Naive thymus-derived CD8-positive, alpha-beta T cell (primary cell): ENCODE measurements around the gene LSM14B. TPM values are rescaled to one million over a fixed set of nuclear protein-coding genes. Genes with fewer than 3 reads are reported as not detected.

Experiments
- ATAC-seq, 2 donors: fragments of 150-1000 bp; cut with Tn5 transposase in 1 of 2; sonication (Bioruptor Pico), chemical (Tn5 transposase) in 1 of 2; 1 replicate in 1 of 2; 2 replicates in 1 of 2; pipeline ENCODE4 v1.10.0; 2021; ENCODE audit warnings: mild to moderate bottlenecking in 2 of 2, moderate library complexity in 2 of 2
- POLR2A ChIA-PET: fragments of 350-600 bp; sonication (Branson Sonifier 250); formaldehyde crosslinking; loops from one replicate; lab custom pipeline; 2021; ENCODE audit warnings: antibody characterized with exemption; lab: Charles Lee
- DNase-seq, 10 donors: peaks; one replicate each; pipeline versions ENCODE4 v3.0.0 to v3.0.0-alpha.2; 2020 to 2022
- H3K27ac Mint-ChIP-seq, 10 donors: one replicate each; pipeline ENCODE4 v1.8.0; 2020 to 2022; ENCODE audit warnings: mild to moderate bottlenecking in 10 of 10, mixed read lengths in 10 of 10, moderate library complexity in 4 of 10, inconsistent platforms in 1 of 10
- H3K27me3 Mint-ChIP-seq, 5 donors: one replicate each; pipeline ENCODE4 v1.8.0; 2021 to 2022; ENCODE audit warnings: mixed read lengths in 5 of 5
- H3K36me3 Mint-ChIP-seq, 3 donors: one replicate each; pipeline ENCODE4 v1.8.0; 2020 to 2022; ENCODE audit warnings: mixed read lengths in 3 of 3, mild to moderate bottlenecking in 2 of 3, inconsistent platforms in 1 of 3
- H3K4me1 Mint-ChIP-seq, 4 donors: one replicate each; pipeline ENCODE4 v1.8.0; 2021 to 2022; ENCODE audit warnings: mixed read lengths in 4 of 4
- H3K4me3 Mint-ChIP-seq, 10 donors: one replicate each; pipeline ENCODE4 v1.8.0; 2020 to 2022; ENCODE audit warnings: mild to moderate bottlenecking in 10 of 10, mixed read lengths in 10 of 10, moderate library complexity in 6 of 10, inconsistent platforms in 1 of 10
- H3K9me3 Mint-ChIP-seq, 9 donors: one replicate each; pipeline ENCODE4 v1.8.0; 2020 to 2022; ENCODE audit warnings: mixed read lengths in 9 of 9, mild to moderate bottlenecking in 3 of 9, inconsistent platforms in 1 of 9, moderate library complexity in 1 of 9
- polyA plus RNA-seq, 3 donors: library from polyadenylated mRNA; unstranded; fragments of 300-500 nt; fragmentation: Illumina TruSeq; gene quantifications; one replicate each; pipeline ENCODE4 v1.2.3, GENCODE V29; 2021
- total RNA-seq, 8 experiments: library from RNA in 2 of 8; stranded (reverse) in 2 of 8; gene quantifications; one replicate each; pipeline ENCODE4 v1.2.3 and lab custom pipeline; 2021 to 2026

LSM14B gene
- total and polyA plus RNA-seq, 5 experiments from 2014 or later: 1.5 to 55.8 (median 2.4) TPM

DNA sequence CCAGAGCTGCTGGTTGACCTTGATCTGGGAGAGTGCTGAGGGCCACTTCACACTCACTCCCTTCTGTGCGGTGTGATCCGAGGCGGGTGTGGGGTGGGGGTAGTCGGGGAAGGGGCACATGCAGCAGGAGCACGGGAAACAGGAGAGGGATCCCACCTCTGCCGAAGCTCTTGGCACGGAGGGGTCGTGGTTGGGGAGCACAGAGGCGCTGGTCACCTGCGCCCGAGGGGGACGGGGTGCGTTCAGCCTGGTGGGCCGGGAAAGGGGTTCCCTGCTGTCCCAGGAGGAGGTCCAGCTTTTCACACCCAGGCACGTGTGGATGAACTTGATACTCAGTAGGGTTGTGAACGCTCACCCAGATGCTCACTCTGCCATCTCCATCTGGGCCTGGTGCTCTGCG, 38.6 kb downstream of the LSM14B start:
- Mint-ChIP-seq H3K9me3 (no peaks in the 10 kb centered on the region), H3K4me1 (peaks cover 6 to 15% (median 13%) of the 10 kb centered on the region in 4 donors), H3K36me3 (peaks cover 0 to 24% (median 6%) of the 10 kb centered on the region in 3 donors), H3K27ac (no peak overlapping the region), H3K4me3 (no peak overlapping the region), H3K27me3 (no peaks in the 10 kb centered on the region)
- POLR2A ChIA-PET: no interaction called here
- DNase-seq (no peak), ATAC-seq (no peak)

DNA sequence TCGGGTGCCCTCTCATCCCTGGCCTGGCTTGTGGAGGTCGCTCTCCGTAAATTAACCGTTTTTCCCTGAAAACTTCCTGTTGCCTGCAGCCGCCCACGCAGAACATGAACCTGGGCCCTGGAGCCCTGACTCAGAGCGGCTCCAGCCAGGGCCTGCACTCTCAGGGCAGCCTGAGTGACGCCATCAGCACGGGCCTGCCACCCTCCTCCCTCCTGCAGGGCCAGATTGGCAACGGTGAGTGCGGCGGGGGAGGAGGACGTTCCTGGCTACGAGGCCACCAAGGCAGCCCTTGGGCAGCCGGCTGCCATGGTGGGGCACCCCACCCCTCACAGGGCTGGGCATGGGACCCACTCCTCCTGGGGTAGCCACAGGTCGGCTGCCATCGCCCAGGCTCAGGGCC, 39.1 kb downstream of the LSM14B start:
- Mint-ChIP-seq H3K4me3 (no peak overlapping the region), H3K36me3 (peaks cover 2 to 29% (median 6%) of the 10 kb centered on the region in 3 donors), H3K9me3 (no peaks in the 10 kb centered on the region), H3K4me1 (peaks cover 2 to 11% (median 8%) of the 10 kb centered on the region in 4 donors), H3K27ac (no peak overlapping the region), H3K27me3 (no peaks in the 10 kb centered on the region)
- ATAC-seq: no peak
- DNase-seq: no peak
- POLR2A ChIA-PET: no interaction called here

DNA sequence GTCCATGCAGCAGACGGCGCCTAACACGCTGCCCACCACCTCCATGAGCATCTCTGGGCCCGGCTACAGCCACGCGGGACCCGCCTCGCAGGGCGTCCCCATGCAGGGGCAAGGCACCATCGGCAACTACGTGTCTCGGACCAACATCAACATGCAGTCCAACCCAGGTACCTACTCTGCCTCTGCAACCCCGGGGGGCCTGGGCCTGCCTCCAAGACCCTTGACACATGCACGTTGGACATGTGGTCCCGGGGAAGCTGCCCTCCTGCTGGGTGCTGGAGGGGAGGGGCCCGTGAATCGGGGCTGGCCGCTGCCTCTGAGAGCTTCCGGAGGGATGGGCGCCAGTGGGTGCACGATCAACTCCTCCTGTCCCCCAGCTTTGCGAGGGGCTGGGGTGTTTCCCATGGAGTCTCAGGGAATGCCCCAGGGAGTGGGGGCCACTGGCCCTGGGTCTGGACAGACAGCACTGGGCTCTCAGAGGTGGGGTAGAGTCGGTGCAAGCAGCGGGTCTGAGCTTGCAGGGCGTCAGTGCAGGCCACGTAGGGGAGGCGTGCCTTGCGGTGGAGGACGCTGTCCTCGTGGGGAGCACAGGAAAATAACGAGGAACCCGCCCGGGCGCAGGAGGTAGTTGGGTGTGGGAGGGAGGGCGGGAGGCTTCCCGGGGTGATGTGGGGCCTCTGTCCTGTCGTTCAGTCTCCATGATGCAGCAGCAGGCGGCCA, 40.6 kb downstream of the LSM14B start:
- H3K27me3 Mint-ChIP-seq: no peaks in the 10 kb centered on the region
- H3K9me3 Mint-ChIP-seq: no peaks in the 10 kb centered on the region
- POLR2A ChIA-PET: no interaction called here
- ATAC-seq: no peak
- no peak overlapping the region for H3K4me3 Mint-ChIP-seq
- H3K36me3 Mint-ChIP-seq: peaks cover 4 to 32% (median 7%) of the 10 kb centered on the region in 3 donors
- H3K4me1 Mint-ChIP-seq: peaks cover 0 to 5% (median 2%) of the 10 kb centered on the region in 4 donors
- H3K27ac Mint-ChIP-seq: peak overlapping the region in 1 of 10 donors; percentile 59
- DNase-seq: no peak

DNA sequence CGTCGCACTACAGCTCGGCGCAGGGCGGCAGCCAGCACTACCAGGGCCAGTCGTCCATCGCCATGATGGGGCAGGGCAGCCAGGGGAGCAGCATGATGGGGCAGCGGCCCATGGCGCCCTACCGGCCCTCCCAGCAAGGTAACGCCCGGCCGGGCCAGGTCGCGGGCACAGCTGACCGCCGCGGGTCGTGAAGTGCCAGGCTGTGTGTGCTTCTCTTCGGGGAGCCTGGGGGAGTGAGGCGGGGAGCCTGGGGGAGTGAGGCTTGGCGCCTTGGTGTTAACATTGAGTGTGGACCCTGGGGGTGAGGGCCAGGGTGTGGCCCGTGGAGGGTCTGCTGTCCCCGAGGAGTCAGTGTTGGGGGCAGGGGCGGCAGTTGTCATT, 41.2 kb downstream of the LSM14B start:
- ATAC-seq: no peak
- Mint-ChIP-seq H3K27ac (no peak overlapping the region), H3K4me1 (peaks cover 0 to 5% (median 2%) of the 10 kb centered on the region in 4 donors), H3K9me3 (no peaks in the 10 kb centered on the region), H3K27me3 (no peaks in the 10 kb centered on the region), H3K4me3 (no peak overlapping the region), H3K36me3 (peaks cover 4 to 36% (median 7%) of the 10 kb centered on the region in 3 donors)
- DNase-seq: no peak
- POLR2A ChIA-PET: no interaction called here

DNA sequence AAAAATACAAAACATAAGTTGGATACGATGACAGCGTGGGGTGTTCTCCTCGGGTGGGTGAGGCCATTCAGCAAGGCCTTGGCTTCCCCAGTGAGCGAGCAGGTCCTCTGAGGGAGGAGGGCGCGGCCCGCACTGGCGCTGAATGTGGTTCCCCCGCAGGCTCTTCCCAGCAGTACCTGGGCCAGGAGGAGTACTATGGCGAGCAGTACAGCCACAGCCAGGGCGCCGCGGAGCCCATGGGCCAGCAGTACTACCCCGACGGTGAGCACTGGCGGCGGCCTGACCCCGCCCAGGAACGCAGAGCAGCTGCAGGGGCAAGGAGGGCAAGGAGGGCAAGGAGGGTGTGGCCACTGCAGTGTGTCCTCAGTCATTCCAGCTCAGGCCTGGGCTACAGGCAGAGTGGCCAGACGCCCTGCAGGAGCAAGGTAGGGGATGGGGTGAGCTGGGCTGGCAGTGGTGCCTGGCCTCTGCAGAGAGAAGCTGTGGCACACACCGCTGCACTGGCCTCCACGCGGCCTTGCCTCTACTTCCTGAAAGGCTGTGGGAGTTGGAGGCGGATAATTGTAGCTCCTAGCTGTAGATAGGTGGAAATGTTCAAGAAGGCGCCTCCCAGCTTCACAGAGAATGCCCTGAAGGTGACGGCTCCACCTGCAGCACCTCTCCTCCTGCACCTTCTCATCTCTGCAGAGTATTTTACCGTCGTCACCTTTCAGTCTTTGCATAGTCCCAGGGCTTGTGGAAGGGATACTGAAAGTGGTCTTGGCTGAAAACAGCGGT, 41.9 kb downstream of the LSM14B start:
- Mint-ChIP-seq H3K9me3 (no peaks in the 10 kb centered on the region), H3K27ac (peak overlapping the region in 1 of 10 donors; percentile 48), H3K27me3 (no peaks in the 10 kb centered on the region), H3K4me1 (peaks cover 0 to 5% (median 2%) of the 10 kb centered on the region in 4 donors), H3K36me3 (peaks cover 4 to 36% (median 7%) of the 10 kb centered on the region in 3 donors), H3K4me3 (no peak overlapping the region)
- POLR2A ChIA-PET: no interaction called here
- DNase-seq (no peak), ATAC-seq (no peak)

DNA sequence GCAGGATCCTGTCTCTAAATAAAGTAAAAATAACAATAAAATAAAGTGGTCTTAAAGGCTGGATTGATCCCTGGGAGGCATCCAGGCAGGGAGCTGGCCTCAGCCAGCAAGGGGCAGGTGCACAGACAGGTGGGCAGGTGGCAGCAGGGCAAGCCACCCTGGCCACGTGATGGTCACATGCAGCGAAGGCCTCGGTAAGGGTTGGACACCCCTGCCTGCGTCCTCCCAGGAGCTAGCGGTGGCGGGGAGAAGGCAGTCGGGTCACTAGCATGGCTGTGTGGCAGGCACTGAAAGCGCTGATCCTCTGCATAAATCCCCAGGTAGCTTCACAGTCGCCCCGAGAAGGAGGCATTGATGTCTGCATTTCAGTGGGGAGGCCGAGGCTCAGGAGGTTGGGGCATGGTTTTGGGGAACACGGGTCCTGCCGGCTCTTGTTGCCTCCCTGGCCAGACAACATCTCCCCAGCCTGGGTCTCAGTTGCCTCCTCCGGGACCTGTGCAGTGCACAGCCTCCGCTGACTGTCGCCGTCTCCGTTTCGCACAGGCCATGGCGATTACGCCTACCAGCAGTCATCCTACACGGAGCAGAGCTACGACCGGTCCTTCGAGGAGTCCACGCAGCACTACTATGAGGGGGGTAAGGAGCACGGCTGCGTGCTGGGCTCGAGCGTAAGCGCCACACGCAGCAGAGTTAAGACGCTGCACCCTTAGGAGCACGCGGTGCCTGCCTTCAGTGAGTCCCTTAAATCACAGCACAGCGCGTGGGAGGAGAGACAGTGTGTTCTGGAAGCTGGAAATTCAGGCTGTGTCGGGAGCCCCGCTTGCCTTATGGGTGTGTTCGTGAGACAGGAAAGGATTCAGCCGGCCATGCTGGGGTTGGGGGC, 42.8 kb downstream of the LSM14B start:
- no peaks in the 10 kb centered on the region for H3K27me3 Mint-ChIP-seq
- H3K9me3 Mint-ChIP-seq: no peaks in the 10 kb centered on the region
- peaks cover 4 to 32% (median 7%) of the 10 kb centered on the region in 3 donors for H3K36me3 Mint-ChIP-seq
- no peak overlapping the region for H3K4me3 Mint-ChIP-seq
- H3K4me1 Mint-ChIP-seq: no peaks in the 10 kb centered on the region
- no peak for DNase-seq
- H3K27ac Mint-ChIP-seq: peak overlapping the region in 1 of 10 donors; percentile 47
- POLR2A ChIA-PET: no interaction called here
- no peak for ATAC-seq

DNA sequence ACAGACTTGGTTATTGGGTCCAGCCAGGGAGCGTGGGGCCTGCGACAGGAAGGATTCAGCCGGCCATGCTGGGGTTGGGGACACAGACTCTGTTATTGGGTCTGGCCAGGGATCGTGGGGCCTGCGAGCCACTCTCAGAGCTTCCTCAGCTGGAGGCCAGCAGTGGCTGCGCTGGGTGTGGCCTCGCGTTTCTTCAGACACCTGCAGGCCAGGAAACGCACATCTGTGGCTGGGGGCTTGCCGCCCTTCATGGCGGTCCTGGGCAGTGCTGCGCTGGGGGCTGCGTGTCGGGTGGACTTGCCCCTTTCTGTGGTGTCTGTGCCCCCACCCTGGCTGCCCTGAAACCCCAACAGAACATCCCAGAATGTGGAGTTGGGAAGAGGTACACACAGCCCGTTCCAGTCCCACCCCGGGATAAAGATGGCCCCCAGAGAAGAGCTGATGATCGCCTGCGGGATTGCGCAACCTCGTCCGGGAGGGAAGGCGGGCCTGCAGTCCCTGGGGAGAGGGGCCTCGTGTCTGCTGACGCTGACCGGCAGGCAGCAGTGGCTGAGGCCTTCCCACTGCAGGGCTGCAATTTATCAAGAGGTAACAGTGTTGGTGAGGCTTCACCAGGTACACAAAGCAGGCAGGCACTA, 43.6 kb downstream of the LSM14B start:
- Mint-ChIP-seq H3K4me3 (no peak overlapping the region), H3K36me3 (peaks cover 4 to 28% (median 7%) of the 10 kb centered on the region in 3 donors)
- POLR2A ChIA-PET: no interaction called here

DNA sequence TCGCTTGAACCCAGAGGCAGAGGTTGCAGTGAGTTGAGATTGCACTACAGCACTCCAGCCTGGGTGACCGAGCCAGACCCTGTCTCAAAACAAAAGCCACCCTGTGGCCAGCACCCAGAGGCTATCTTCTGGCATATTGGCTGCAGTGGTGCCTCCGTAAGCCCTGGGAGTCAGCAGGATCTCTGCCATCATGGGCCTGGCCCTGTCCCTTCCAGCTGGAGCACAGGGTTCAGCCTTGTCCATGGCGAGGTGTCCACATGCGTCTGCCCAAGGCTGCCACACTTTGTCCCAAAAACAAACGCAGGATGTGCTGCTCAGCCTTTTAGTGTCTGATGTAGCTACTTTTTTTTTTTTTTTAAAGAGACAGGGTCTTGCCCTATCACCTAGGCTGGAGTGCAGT, 45.2 kb downstream of the LSM14B start:
- no peak overlapping the region for H3K27ac Mint-ChIP-seq
- peaks cover 4 to 30% (median 7%) of the 10 kb centered on the region in 3 donors for H3K36me3 Mint-ChIP-seq
- H3K9me3 Mint-ChIP-seq: no peaks in the 10 kb centered on the region
- H3K4me3 Mint-ChIP-seq: no peak overlapping the region
- POLR2A ChIA-PET: no interaction called here
- no peaks in the 10 kb centered on the region for H3K4me1 Mint-ChIP-seq
- no peak for DNase-seq
- no peaks in the 10 kb centered on the region for H3K27me3 Mint-ChIP-seq
- no peak for ATAC-seq

More for the DNA sequence above, 43.6 kb downstream of the LSM14B start:
- Mint-ChIP-seq H3K4me1 (no peaks in the 10 kb centered on the region), H3K9me3 (no peaks in the 10 kb centered on the region), H3K27me3 (no peaks in the 10 kb centered on the region), H3K27ac (peak overlapping the region in 3 of 10 donors; percentile 18 to 55 (median 47))
- DNase-seq (no peak), ATAC-seq (no peak)

DNA sequence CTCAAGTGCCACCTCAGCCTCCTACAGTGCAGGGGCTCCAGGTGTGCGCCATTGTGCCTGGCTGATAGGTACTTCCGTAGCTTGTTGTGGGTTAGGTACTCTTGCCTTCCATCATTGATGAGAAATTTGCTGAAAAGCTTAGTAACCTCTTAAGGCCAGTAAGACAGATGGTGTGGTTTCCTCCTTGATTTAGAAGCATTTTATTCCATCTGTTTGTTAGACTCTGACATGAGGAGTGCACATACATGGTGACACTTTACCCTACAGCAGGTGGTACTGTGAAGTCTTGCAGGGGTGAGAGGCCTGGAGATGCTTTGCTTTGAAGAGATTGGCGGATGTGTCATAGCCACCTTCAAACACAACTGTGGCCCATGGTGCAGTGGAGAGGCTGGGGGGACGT, 45.8 kb downstream of the LSM14B start:
- Mint-ChIP-seq H3K9me3 (no peaks in the 10 kb centered on the region), H3K4me1 (no peaks in the 10 kb centered on the region), H3K27ac (no peak overlapping the region), H3K27me3 (no peaks in the 10 kb centered on the region), H3K4me3 (no peak overlapping the region), H3K36me3 (peaks cover 4 to 28% (median 7%) of the 10 kb centered on the region in 3 donors)
- DNase-seq: no peak
- ATAC-seq: no peak
- POLR2A ChIA-PET: no interaction called here

DNA sequence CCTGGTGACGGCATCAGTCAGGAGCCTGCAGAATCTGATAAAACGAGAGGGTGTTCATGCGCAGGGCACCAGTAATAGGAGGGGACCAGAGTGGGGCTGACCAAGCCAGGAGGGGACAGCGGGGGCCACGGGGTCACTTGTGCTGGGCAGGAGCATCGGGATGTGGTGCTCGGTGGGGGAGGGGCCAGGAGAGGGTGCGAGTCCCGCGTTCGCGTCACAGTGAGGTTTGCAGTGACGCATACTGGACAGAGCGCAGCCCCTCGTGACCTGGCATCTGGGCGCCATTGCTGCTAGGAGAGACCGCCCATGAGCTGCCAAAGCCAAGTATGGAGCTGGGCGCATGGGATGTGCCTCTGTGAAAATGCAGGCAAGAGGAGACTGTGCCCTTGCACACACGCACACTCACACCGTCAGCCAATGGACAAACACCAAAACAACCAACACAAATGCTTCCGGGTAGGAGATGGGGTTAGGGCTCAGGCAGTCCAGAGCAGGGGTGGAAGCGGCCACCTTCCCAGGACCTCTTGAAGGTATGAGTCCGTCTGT, 46.7 kb downstream of the LSM14B start:
- Mint-ChIP-seq H3K36me3 (peaks cover 4 to 28% (median 8%) of the 10 kb centered on the region in 3 donors), H3K27ac (no peak overlapping the region), H3K9me3 (no peaks in the 10 kb centered on the region), H3K27me3 (no peaks in the 10 kb centered on the region), H3K4me1 (no peaks in the 10 kb centered on the region), H3K4me3 (no peak overlapping the region)
- no peak for ATAC-seq
- no peak for DNase-seq
- POLR2A ChIA-PET: no interaction called here

DNA sequence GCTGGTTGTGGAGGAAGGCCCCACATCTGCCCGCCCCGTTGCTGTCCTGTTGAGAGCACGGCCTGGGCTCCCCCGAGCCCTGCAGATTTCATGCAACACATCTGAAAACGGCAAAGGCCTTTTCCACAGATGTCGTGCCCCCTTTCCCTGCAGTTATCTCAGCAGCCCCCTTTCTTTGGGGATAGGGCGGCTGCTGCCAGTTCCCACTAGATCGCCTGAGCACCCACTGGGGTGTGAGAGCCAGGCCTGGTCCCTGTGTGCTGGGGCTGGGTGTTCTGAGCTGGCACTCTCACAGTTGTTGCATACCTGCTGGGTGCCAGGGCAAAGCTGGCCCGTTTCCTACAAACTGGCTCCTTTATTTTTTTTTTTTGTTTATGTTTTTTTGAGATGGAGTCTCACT, 48.3 kb downstream of the LSM14B start:
- POLR2A ChIA-PET: no interaction called here
- ATAC-seq (no peak), DNase-seq (no peak)
- Mint-ChIP-seq H3K9me3 (no peaks in the 10 kb centered on the region), H3K4me3 (no peak overlapping the region), H3K27me3 (no peaks in the 10 kb centered on the region), H3K36me3 (peaks cover 4 to 27% (median 8%) of the 10 kb centered on the region in 3 donors), H3K4me1 (no peaks in the 10 kb centered on the region), H3K27ac (no peak overlapping the region)

DNA sequence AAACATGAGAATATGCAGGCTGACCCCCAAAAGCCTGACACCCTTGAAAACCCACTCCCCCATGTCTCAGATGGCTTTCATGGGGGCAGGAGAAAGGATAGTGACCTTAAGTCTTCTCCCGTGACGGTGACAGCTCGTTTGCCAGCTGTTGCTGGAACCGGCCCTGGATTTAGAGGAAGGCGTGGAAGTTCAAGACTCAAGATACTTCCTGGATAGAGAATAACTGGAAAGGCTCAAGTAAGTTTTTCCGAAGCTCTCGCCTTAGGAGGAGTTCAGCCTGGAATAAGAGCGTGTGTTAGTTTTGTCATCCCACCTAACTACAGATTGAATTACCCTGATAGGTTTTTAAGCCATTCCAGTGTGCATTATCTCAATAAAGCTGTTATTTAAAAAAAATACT, 49.0 kb downstream of the LSM14B start:
- no peak overlapping the region for H3K4me3 Mint-ChIP-seq
- H3K27me3 Mint-ChIP-seq: no peaks in the 10 kb centered on the region
- no peaks in the 10 kb centered on the region for H3K4me1 Mint-ChIP-seq
- ATAC-seq (no peak), DNase-seq (no peak)
- no peaks in the 10 kb centered on the region for H3K9me3 Mint-ChIP-seq
- H3K36me3 Mint-ChIP-seq: peaks cover 3 to 24% (median 7%) of the 10 kb centered on the region in 3 donors
- POLR2A ChIA-PET: no interaction called here
- H3K27ac Mint-ChIP-seq: peak overlapping the region in 1 of 10 donors; percentile 28
